ENCODE results near the gene TXNL4A.
"Not testable (repeated sequence)": the region's sequence is repeated elsewhere in the genome, so short reads cannot be mapped to it uniquely, and the experiment has no call there.

TXNL4A gene

DNA sequence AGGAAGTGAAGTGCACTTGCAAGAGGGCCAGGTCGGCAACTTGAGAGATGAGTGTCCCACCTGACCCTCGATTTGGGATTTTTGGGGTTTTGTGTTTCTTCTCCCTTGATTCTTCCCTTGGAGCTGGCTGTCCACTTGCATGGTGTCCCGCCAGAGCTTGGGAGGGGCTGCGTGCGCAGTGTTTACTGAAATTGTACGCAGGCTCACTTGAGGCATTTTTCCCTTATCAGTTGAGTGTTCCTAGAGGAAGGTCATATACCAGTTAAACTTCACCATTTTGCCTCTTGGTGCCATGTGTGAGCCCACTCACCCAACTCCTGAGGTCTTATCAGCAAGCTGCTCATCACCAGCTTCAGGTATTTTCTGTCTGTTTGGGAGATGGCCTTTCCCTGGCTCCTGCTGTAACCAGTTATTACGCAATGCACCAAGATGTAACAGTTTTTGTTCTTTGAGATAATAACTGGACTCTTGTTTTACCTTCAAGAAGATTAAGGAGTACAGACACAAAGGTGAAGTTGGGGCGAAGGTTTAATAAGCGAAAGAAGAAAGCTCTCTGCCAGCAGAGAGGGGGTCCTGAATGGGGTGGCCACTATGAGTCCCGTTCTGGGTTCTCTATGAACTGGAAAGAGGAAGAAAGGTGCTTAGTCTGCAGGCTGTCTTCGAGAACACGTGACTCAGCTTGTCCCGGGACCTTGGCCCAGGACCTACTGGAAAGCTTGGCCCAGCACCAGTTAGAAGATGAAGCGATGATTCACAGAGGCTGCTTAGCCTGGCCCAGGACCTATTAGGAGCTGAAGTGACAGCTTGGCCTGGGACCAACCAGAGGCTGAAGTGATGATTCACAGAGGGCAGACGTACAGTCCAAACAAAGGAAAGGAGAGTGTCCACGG, 21.5 kb upstream of the TXNL4A start:
- Mint-ChIP-seq H3K4me1 (no peaks in the 10 kb centered on the region), H3K9me3 (no peaks in the 10 kb centered on the region), H3K27me3 (no peaks in the 10 kb centered on the region), H3K36me3 (peaks cover 22% of the 10 kb centered on the region), H3K4me3 (no peak overlapping the region), H3K27ac (no peak overlapping the region)

DNA sequence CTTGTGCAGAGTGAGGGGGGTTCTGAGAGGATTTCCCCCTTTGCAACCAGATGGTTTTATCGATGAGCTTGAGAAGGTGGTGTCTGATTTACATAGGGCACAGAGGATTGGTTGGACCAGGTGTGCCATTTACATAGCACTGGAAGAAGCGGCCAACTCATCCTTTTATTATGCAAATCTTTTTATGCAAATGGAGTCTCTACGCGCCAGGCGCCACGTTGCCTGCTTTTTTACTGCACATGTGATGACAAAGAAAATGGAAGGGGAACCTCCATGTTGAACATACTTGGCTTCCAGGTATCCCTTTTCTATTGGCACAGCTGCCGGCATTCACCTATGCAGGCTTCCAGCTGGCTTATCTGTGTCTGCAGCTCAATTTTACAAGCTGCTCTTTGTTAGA, 18.4 kb upstream of the TXNL4A start:
- H3K9me3 Mint-ChIP-seq = no peaks in the 10 kb centered on the region
- H3K4me3 Mint-ChIP-seq = no peak overlapping the region
- peaks cover 10% of the 10 kb centered on the region for H3K36me3 Mint-ChIP-seq
- H3K4me1 Mint-ChIP-seq = no peaks in the 10 kb centered on the region
- H3K27me3 Mint-ChIP-seq = no peaks in the 10 kb centered on the region
- H3K27ac Mint-ChIP-seq = no peak overlapping the region

DNA sequence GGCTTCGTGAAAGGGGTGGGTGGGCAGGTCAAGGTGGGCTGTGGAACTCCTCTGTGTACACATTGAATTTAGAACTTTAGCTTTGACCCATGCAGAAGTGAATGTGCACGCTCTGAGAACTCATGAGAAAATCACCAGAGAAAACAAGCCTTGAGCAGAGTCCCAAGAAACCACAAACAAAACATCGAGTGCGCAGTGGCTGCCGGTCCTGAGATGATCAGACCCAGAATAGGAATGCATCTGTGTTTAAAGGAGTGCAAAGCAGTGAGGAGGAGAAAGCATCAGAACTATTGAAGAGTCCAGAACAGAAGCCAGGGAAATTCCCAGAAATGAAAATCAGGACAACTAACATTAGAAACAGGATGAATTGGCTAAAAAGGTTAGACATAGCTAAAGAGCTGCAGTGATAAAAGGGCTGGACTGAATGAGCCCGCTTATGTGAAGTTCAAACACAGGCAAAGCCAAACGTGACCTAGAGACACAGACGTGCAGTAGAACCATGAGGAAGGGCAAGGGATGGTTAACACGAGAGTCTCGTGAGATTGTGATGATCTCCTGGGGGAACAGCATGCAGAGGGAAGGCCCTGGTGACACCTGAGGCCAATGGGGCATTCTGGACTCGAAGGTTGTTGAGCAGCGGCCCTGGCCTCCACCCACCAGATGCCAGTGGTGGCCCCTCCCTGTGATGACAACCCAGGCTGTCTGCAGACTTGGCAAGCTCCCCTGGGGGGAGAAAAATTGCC, 16.4 kb upstream of the TXNL4A start:
- Mint-ChIP-seq H3K27ac (no peak overlapping the region), H3K4me3 (no peak overlapping the region), H3K27me3 (no peaks in the 10 kb centered on the region), H3K9me3 (no peaks in the 10 kb centered on the region), H3K4me1 (no peaks in the 10 kb centered on the region), H3K36me3 (peaks cover 7% of the 10 kb centered on the region)

DNA sequence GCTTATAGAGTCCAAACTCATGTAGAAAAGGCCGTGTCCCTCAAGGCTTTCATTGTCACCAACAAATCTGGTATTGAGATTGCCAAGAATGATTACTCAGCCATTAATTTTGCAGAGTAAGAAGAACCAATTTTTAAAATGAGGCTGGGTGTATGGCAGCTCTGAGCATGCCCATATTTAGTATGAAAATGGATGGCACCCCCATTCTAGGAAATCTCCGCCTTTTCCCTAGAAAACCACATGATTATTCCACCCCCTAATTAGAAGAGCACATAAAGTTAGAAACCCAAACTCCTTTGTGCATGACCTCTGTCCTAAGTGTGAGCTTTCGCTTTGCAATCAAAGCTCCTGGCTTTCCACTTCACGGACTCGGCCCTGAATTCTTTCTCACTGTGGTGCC, 14.1 kb upstream of the TXNL4A start:
- Mint-ChIP-seq H3K9me3 (no peaks in the 10 kb centered on the region), H3K4me1 (no peaks in the 10 kb centered on the region), H3K4me3 (no peak overlapping the region), H3K27ac (no peak overlapping the region), H3K36me3 (peaks cover 3% of the 10 kb centered on the region), H3K27me3 (no peaks in the 10 kb centered on the region)

DNA sequence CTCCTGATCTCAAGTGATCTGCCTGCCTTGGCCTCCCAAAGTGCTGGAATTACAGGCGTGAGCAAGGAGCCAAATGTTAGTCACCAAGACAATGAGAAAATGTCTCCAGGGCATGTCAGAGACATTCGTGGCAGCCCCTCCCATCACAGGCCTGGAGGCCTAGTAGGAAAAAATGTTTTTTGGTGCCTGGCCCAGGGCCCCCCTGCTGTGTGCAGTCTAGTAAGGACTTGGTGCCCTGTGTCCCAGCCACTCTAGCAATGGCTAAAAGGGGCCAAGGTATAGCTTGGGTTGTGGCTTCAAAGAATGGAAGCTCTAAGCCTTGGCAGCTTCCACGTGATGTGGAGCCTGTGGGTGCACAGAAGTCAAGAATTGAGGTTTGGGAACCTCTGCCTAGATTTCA, 12.5 kb upstream of the TXNL4A start:
- H3K27me3 Mint-ChIP-seq = no peaks in the 10 kb centered on the region
- no peaks in the 10 kb centered on the region for H3K4me1 Mint-ChIP-seq
- H3K27ac Mint-ChIP-seq = no peak overlapping the region
- H3K9me3 Mint-ChIP-seq = no peaks in the 10 kb centered on the region
- H3K4me3 Mint-ChIP-seq = no peak overlapping the region
- H3K36me3 Mint-ChIP-seq = peaks cover 1% of the 10 kb centered on the region

DNA sequence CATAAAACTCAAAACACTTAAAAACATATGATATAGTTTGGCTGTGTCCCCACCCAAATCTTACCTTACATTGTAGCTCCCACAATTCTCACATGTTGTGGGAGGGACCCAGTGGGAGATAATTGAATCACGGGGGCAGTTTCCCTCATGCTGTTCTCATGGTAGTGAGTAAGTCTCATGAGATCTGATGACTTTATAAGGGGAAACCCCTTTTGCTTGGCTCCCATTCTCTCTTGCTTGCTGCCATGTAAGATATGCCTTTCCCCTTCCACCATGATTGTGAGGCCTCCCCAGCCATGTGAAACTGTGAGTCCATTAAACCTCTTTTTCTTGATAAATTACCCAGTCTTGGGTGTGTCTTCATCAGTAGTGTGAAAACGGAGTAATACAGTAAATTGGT, 11.3 kb upstream of the TXNL4A start:
- not testable (repeated sequence) for H3K4me3 Mint-ChIP-seq, H3K9me3 Mint-ChIP-seq, H3K27ac Mint-ChIP-seq, H3K36me3 Mint-ChIP-seq, H3K4me1 Mint-ChIP-seq, H3K27me3 Mint-ChIP-seq

DNA sequence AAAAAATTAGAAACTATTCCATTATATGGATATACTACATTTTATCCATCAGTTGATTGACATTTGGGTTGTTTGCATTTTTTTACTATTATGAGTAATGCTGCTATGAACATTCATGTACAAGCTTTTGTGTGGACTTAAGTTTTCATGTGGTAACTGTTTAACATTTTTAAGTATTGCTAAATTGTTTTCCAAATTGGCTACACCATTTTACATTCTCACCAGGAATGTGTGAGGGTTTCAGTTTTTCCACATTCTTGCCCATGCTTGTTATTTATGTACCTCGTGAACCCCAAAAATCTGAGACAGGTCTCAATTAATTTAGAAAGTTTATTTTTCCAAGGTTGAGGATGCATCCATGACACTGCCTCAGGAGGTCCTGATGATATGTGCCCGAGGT, 3.1 kb upstream of the TXNL4A start:
- H3K4me1 Mint-ChIP-seq = peaks cover 16% of the 10 kb centered on the region
- H3K36me3 Mint-ChIP-seq = peaks cover 4% of the 10 kb centered on the region
- H3K27me3 Mint-ChIP-seq = no peaks in the 10 kb centered on the region
- no peaks in the 10 kb centered on the region for H3K9me3 Mint-ChIP-seq
- no peak overlapping the region for H3K27ac Mint-ChIP-seq
- H3K4me3 Mint-ChIP-seq = no peak overlapping the region

DNA sequence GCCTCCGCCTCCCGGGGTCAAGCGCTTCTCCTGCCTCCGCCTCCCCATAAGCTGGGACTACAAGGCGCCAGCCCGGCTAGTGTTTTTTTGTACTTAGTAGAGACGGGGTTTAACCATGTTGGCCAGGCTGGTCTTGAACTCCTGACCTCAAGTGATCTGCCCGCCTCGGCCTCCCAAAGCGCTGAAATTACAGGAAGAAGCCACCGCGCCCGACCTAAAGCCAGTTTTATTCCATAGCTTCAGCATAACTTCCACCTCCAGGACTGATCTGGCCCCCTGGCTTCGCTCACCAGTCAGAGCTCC, 783 bp upstream of the TXNL4A start:
- peaks cover 4% of the 10 kb centered on the region for H3K36me3 Mint-ChIP-seq
- H3K9me3 Mint-ChIP-seq = no peaks in the 10 kb centered on the region
- no peaks in the 10 kb centered on the region for H3K27me3 Mint-ChIP-seq
- peak overlapping the region; percentile 93 for H3K4me3 Mint-ChIP-seq
- H3K4me1 Mint-ChIP-seq = peaks cover 35% of the 10 kb centered on the region
- H3K27ac Mint-ChIP-seq = peak overlapping the region; percentile 93

DNA sequence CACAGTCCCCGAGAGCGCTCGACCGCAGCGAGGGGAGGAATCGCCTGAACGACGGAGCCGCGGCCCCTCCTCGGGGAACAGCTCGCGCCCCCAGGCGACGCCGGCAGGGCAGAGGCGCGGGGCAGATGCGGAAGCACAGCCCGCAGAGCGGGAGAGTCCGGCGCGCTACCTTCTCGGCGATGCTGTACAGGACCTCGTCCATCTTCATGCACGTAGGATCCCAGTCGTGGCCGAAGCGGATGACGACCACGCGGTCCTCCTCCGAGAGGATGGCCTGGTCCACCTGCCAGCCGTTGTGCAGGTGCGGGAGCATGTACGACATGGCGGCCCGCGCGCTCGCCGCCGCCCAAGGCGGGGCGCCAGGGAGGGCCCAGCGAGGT, 302 bp downstream of the TXNL4A start:
- H3K27me3 Mint-ChIP-seq = no peaks in the 10 kb centered on the region
- peak overlapping the region; percentile 97 for H3K4me3 Mint-ChIP-seq
- peaks cover 4% of the 10 kb centered on the region for H3K36me3 Mint-ChIP-seq

DNA sequence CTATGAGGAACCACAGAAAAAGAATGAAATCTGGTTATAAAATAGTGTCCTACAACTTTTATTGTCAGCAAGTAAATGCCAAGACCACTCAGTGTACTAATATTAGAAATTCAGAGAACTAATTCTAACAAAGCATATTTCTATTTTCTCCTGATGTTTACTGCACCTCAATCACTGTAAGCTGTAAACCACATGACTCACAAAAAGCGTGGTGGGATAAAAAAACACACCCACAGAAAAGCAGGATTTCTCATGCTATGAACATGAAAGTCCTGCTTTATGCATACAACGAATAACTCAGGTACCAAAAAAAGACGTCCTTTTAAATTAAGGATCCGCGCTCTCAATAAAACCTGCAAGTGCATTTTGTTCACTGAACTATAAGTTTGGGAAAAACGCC, 797 bp downstream of the TXNL4A start:
- H3K36me3 Mint-ChIP-seq = peaks cover 4% of the 10 kb centered on the region
- H3K27ac Mint-ChIP-seq = peak overlapping the region; percentile 93
- H3K4me1 Mint-ChIP-seq = peaks cover 48% of the 10 kb centered on the region
- no peaks in the 10 kb centered on the region for H3K9me3 Mint-ChIP-seq
- H3K4me3 Mint-ChIP-seq = peak overlapping the region; percentile 97
- no peaks in the 10 kb centered on the region for H3K27me3 Mint-ChIP-seq

More for the DNA sequence above, 302 bp downstream of the TXNL4A start:
- Mint-ChIP-seq H3K27ac (peak overlapping the region; percentile 93), H3K9me3 (no peaks in the 10 kb centered on the region), H3K4me1 (peaks cover 46% of the 10 kb centered on the region)

DNA sequence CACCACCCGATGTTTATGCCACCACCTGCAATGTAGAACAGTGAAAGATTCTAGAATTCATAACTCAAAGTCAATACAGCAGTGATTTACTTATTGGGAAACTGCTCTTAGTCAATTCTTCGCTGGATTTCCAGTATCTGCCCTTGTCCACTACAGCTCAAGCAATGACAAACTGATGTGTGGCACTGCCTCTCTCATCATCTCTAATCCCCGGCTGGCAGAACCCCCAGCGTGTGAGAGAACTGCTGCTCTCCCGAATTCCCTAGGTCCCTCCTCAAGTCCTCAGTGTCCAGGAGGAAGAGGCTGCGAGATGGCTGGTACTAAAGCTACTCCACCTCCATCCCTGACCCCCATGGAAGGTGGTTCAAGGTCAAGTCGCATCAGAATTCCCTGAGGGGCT, 1.6 kb downstream of the TXNL4A start:
- H3K27ac Mint-ChIP-seq = peak overlapping the region; percentile 93
- no peaks in the 10 kb centered on the region for H3K27me3 Mint-ChIP-seq
- H3K36me3 Mint-ChIP-seq = peaks cover 4% of the 10 kb centered on the region
- peaks cover 57% of the 10 kb centered on the region for H3K4me1 Mint-ChIP-seq
- H3K9me3 Mint-ChIP-seq = no peaks in the 10 kb centered on the region
- peak overlapping the region; percentile 97 for H3K4me3 Mint-ChIP-seq

DNA sequence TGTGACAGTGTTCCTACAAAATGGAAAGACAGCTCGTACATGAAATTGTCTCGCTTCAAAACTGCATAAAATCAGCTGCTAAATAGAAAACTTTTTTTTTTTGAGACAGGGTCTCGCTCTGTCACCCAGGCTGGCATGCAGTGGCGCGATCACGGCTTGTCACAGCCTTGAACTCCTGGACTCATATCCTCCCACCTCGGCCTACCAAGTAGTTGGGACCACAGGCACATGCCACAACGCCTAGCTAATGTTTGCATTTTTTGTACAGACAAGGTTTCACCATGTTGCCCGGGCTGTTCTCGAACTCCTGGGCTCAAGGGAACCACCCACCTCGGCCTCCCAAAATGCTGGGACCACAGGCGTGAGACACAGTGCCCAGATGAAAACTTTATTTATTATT, 3.2 kb downstream of the TXNL4A start:
- Mint-ChIP-seq H3K27ac (no peak overlapping the region), H3K4me1 (peaks cover 69% of the 10 kb centered on the region), H3K27me3 (no peaks in the 10 kb centered on the region), H3K9me3 (no peaks in the 10 kb centered on the region), H3K4me3 (peak overlapping the region; percentile 69), H3K36me3 (peaks cover 4% of the 10 kb centered on the region)

DNA sequence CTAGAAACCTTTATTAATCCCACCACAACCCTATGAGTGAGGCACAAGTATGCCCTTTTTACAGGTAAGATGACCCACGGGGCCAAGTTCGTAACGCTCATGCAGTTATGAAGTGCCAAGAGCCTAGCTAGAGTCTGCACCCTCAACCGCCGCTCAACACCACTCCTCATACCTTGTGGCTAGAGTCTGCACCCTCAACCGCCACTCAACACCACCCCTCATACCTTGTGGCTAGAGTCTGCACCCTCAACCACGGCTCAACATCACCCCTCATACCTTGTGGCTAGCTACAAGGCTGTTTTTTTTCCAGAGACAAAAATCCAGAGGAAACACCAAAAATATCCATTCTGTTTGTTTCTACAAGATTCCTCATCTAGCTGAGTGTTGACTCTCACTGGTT, 4.6 kb downstream of the TXNL4A start:
- H3K4me3 Mint-ChIP-seq = peak overlapping the region; percentile 24
- peak overlapping the region; percentile 47 for H3K27ac Mint-ChIP-seq
- H3K27me3 Mint-ChIP-seq = no peaks in the 10 kb centered on the region
- H3K4me1 Mint-ChIP-seq = peaks cover 78% of the 10 kb centered on the region
- H3K9me3 Mint-ChIP-seq = no peaks in the 10 kb centered on the region
- H3K36me3 Mint-ChIP-seq = peaks cover 9% of the 10 kb centered on the region

DNA sequence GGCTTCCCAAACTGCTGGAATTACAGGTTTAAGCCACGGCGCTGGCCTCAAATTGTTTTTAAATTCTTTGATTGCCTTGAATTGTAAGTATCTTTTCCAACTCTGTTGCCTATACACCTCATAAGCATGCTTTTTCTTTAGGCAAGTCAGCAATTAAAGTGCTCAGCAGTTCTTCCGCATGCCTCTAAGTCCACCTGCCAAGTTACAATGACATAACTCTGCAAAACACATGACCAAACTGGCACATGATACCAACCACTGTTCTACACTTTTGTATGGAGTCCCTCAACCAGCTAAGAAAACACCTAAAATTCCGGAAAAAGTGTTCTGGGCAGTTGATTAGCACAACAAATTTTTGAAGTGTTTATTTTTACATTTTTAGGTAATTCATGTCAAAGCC, 5.1 kb downstream of the TXNL4A start:
- Mint-ChIP-seq H3K4me1 (peaks cover 79% of the 10 kb centered on the region), H3K27ac (no peak overlapping the region)

DNA sequence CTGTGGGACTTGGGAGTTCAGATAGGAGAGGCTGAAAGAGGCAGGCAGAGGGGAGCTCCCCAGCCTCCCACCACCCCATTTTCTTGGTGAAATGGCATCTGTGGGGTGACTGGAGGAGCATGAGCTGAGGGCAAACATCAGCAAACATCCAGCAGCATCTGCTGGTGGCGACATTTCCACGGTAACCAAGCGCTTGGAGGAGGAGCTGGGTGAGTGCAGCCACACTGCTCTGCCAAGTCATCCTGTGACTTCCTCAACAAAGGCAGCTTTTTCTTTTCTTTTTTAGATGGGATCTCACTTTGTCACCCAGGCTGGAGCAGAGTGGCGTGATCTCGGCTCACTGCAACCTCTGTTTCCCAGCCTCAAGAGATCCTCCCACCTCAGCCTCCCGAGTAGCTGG, 5.6 kb downstream of the TXNL4A start:
- peaks cover 10% of the 10 kb centered on the region for H3K36me3 Mint-ChIP-seq
- peaks cover 83% of the 10 kb centered on the region for H3K4me1 Mint-ChIP-seq
- H3K4me3 Mint-ChIP-seq = peak overlapping the region; percentile 77
- H3K27ac Mint-ChIP-seq = peak overlapping the region; percentile 92
- no peaks in the 10 kb centered on the region for H3K27me3 Mint-ChIP-seq
- no peaks in the 10 kb centered on the region for H3K9me3 Mint-ChIP-seq

More for the DNA sequence above, 5.1 kb downstream of the TXNL4A start:
- Mint-ChIP-seq H3K9me3 (no peaks in the 10 kb centered on the region), H3K27me3 (no peaks in the 10 kb centered on the region), H3K36me3 (peaks cover 9% of the 10 kb centered on the region), H3K4me3 (no peak overlapping the region)

DNA sequence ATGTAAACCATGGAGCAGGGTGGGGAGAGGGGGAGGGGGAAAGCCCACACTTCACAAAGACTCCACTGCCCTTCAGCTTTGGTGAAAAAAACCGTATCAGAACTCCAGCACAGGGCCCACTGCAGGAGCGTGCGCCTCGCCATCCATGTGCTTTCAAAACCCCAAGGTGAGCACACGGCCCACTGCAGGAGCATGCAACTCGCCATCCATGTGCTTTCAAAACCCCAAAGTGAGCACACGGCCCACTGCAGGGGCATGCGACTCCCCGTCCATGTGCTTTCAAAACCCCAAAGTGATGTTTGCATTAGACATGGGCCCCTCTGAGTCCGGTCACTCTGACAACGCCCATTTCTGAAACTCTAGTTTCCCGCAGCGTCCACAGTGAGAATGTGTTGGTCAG, 7.8 kb downstream of the TXNL4A start:
- Mint-ChIP-seq H3K36me3 (peaks cover 7% of the 10 kb centered on the region), H3K27me3 (no peaks in the 10 kb centered on the region), H3K4me3 (no peak overlapping the region), H3K9me3 (no peaks in the 10 kb centered on the region), H3K4me1 (peaks cover 73% of the 10 kb centered on the region), H3K27ac (no peak overlapping the region)

All from activated naive CD4-positive, alpha-beta T cell treated with anti-CD3 and anti-CD28 coated beads, Interleukin-2, amount 50 U/mL, for 24 hours (primary cell).